ENCODE results near the gene PTH2. TPM values are rescaled to one million over a fixed set of nuclear protein-coding genes. Genes with fewer than 3 reads are reported as not detected.

PTH2 gene
- total RNA-seq, 2 donors from 2014 or later: not detected

- peaks cover 21% of the 10 kb centered on the region for H3K27me3 ChIP-seq (replicated peaks; ENCODE audit: insufficient read depth)
- peaks cover 8 to 9% of the 10 kb centered on the region in 2 donors for H3K4me1 ChIP-seq (ENCODE audit: control insufficient read depth in 1 of 2, low read depth in 2 of 2)
- H3K36me3 ChIP-seq: no peaks in the 10 kb centered on the region
- no peak for ATAC-seq (ENCODE audit: insufficient number of reproducible peaks, low FRiP score, low read depth)
- TF ChIP-seq CTCF (IDR thresholded peaks at IDR 0.05): no peak
- no peak overlapping the region for H3K27ac ChIP-seq
- no peak overlapping the region for H3K4me3 ChIP-seq
- DNase-seq (ENCODE audit: low spot score): no peak
- H3K9me3 ChIP-seq: no peaks in the 10 kb centered on the region
Measured at GRCh38 chr19:49438261-49438660, 15.0 kb upstream of the PTH2 start.

GRCh38 chr19:49437231-49437630 lies 14.0 kb upstream of the PTH2 start:
- H3K27me3 ChIP-seq (replicated peaks; ENCODE audit: insufficient read depth): peaks cover 30% of the 10 kb centered on the region
- DNase-seq (ENCODE audit: low spot score): no peak

GRCh38 chr19:49436381-49437017 lies 13.3 kb upstream of the PTH2 start:
- no peak for ATAC-seq (ENCODE audit: insufficient number of reproducible peaks, low FRiP score, low read depth)
- Histone ChIP-seq H3K4me1 (ENCODE audit: control insufficient read depth in 1 of 2, low read depth in 2 of 2) (no peaks in the 10 kb centered on the region), H3K36me3 (no peaks in the 10 kb centered on the region), H3K9me3 (no peaks in the 10 kb centered on the region), H3K4me3 (no peak overlapping the region), H3K27ac (no peak overlapping the region), H3K27me3 (replicated peaks; ENCODE audit: insufficient read depth) (peaks cover 33% of the 10 kb centered on the region)
- DNase-seq (ENCODE audit: low spot score): no peak
- TF ChIP-seq CTCF (IDR thresholded peaks at IDR 0.05): no peak

More at GRCh38 chr19:49437231-49437630, 14.0 kb upstream of the PTH2 start:
- Histone ChIP-seq H3K27ac (no peak overlapping the region), H3K4me3 (no peak overlapping the region), H3K36me3 (no peaks in the 10 kb centered on the region), H3K4me1 (ENCODE audit: control insufficient read depth in 1 of 2, low read depth in 2 of 2) (peaks cover 3 to 6% of the 10 kb centered on the region in 2 donors), H3K9me3 (no peaks in the 10 kb centered on the region)
- ATAC-seq (ENCODE audit: insufficient number of reproducible peaks, low FRiP score, low read depth): no peak
- no peak for TF ChIP-seq CTCF (IDR thresholded peaks at IDR 0.05)

GRCh38 chr19:49435670-49436069 lies 12.4 kb upstream of the PTH2 start:
- Histone ChIP-seq H3K36me3 (no peaks in the 10 kb centered on the region), H3K9me3 (no peaks in the 10 kb centered on the region), H3K27me3 (replicated peaks; ENCODE audit: insufficient read depth) (peaks cover 33% of the 10 kb centered on the region), H3K27ac (no peak overlapping the region), H3K4me1 (ENCODE audit: control insufficient read depth in 1 of 2, low read depth in 2 of 2) (no peaks in the 10 kb centered on the region), H3K4me3 (no peak overlapping the region)
- DNase-seq (ENCODE audit: low spot score) (no peak), ATAC-seq (ENCODE audit: insufficient number of reproducible peaks, low FRiP score, low read depth) (no peak)
- no peak for TF ChIP-seq CTCF (IDR thresholded peaks at IDR 0.05)

GRCh38 chr19:49434907-49435583 lies 11.8 kb upstream of the PTH2 start:
- ATAC-seq (ENCODE audit: insufficient number of reproducible peaks, low FRiP score, low read depth) (no peak), DNase-seq (ENCODE audit: low spot score) (no peak)
- Histone ChIP-seq H3K27me3 (replicated peaks; ENCODE audit: insufficient read depth) (peaks cover 33% of the 10 kb centered on the region), H3K9me3 (no peaks in the 10 kb centered on the region), H3K36me3 (no peaks in the 10 kb centered on the region), H3K4me1 (ENCODE audit: control insufficient read depth in 1 of 2, low read depth in 2 of 2) (no peaks in the 10 kb centered on the region), H3K4me3 (no peak overlapping the region), H3K27ac (no peak overlapping the region)
- no peak for TF ChIP-seq CTCF (IDR thresholded peaks at IDR 0.05)

All from thoracic aorta (tissue), 2 donors.